A673 (cell line): ENCODE measurements around the gene RNF213. TPM values are rescaled to one million over a fixed set of nuclear protein-coding genes. Genes with fewer than 3 reads are reported as not detected.

Experiments
- BruUV-seq: library from RNA; stranded (reverse); fragments of 400-500 nt; replicated peaks from 2 replicates; lab custom pipeline; 2021; lab: Mats Ljungman, UMichigan
- CTCF ChIA-PET: fragments of 300-600 bp; sonication (Branson Sonifier 250); formaldehyde crosslinking; loops from one replicate; lab custom pipeline; 2022; ENCODE audit warnings: antibody characterized with exemption; lab: Charles Lee
- POLR2A ChIA-PET: fragments of 300-600 bp; sonication (Branson Sonifier 250); formaldehyde crosslinking; loops from one replicate; lab custom pipeline; 2022; ENCODE audit warnings: antibody characterized with exemption; ENCODE audit not compliant: low non-redundant PET; lab: Charles Lee
- DNase-seq: peaks from one replicate; pipeline ENCODE4 v3.0.0-alpha.2; 2015; ENCODE audit warnings: low spot score
- H3K27ac ChIP-seq: fragments of 200-600 bp; sonication (generic); 2 replicates; pipeline ENCODE4 v1.5.1; 2016; ENCODE audit warnings: mixed run types, low read depth, mild to moderate bottlenecking, mixed read lengths, antibody characterized with exemption, low read length; ENCODE audit not compliant: poor library complexity, severe bottlenecking
- H3K27me3 ChIP-seq: fragments of 200-600 bp; sonication (generic); replicated peaks from 2 replicates; pipeline ENCODE4 v1.6.1; 2017; ENCODE audit warnings: mixed run types, low read depth, mild to moderate bottlenecking, mixed read lengths, antibody characterized with exemption, low read length; ENCODE audit not compliant: insufficient read depth, poor library complexity
- H3K36me3 ChIP-seq: fragments of 200-600 bp; sonication (generic); 2 replicates; pipeline ENCODE4 v1.6.1; 2016; ENCODE audit warnings: mixed run types, mild to moderate bottlenecking, mixed read lengths, antibody characterized with exemption, low read length; ENCODE audit not compliant: insufficient read depth, poor library complexity, severe bottlenecking
- H3K4me1 ChIP-seq: fragments of 200-600 bp; sonication (generic); 2 replicates; pipeline ENCODE4 v1.6.1; 2017; ENCODE audit warnings: mixed run types, mild to moderate bottlenecking, mixed read lengths, antibody characterized with exemption, low read length; ENCODE audit not compliant: insufficient read depth, poor library complexity, severe bottlenecking
- H3K4me3 ChIP-seq: fragments of 200-600 bp; sonication (generic); 2 replicates; pipeline ENCODE4 v1.5.1; 2016; ENCODE audit warnings: low read depth, mixed run types, mild to moderate bottlenecking, mixed read lengths, low read length; ENCODE audit not compliant: poor library complexity, severe bottlenecking
- H3K9me3 ChIP-seq: fragments of 200-600 bp; sonication (generic); 2 replicates; pipeline ENCODE4 v1.6.1; 2016; ENCODE audit warnings: mixed run types, low read depth, mild to moderate bottlenecking, mixed read lengths, antibody characterized with exemption, low read length; ENCODE audit not compliant: poor library complexity, severe bottlenecking
- EZH2 ChIP-seq: fragments of 200-600 bp; sonication (generic); IDR thresholded peaks from 2 replicates; pipeline ENCODE4 v1.6.1; 2017; ENCODE audit warnings: borderline replicate concordance, low read depth, mild to moderate bottlenecking, mixed read lengths, antibody characterized with exemption, low read length; ENCODE audit not compliant: poor library complexity, severe bottlenecking
- intact Hi-C: fragments of 100-400 bp; cut with micrococcal nuclease; formaldehyde crosslinking; loops from one replicate; pipeline ENCODE4 v1.10.0; 2022; ENCODE audit not compliant: unreplicated experiment
- total RNA-seq: library from RNA; stranded (reverse); gene quantifications from 2 replicates; pipeline ENCODE4 v1.2.3, GENCODE V29; 2021
- TF ChIP-seq, protein P1 (sequence below): fragments of 300-800, 200-600 bp; sonication (generic); conservative IDR thresholded peaks from 2 replicates; pipeline ENCODE4 v1.5.1; 2017; ENCODE audit warnings: low read depth, mild to moderate bottlenecking, antibody characterized with exemption, low read length, moderate library complexity, mixed read lengths

Gene RNF213
- total RNA-seq, 1 experiment from 2014 or later, result 78.0 TPM

DNA sequence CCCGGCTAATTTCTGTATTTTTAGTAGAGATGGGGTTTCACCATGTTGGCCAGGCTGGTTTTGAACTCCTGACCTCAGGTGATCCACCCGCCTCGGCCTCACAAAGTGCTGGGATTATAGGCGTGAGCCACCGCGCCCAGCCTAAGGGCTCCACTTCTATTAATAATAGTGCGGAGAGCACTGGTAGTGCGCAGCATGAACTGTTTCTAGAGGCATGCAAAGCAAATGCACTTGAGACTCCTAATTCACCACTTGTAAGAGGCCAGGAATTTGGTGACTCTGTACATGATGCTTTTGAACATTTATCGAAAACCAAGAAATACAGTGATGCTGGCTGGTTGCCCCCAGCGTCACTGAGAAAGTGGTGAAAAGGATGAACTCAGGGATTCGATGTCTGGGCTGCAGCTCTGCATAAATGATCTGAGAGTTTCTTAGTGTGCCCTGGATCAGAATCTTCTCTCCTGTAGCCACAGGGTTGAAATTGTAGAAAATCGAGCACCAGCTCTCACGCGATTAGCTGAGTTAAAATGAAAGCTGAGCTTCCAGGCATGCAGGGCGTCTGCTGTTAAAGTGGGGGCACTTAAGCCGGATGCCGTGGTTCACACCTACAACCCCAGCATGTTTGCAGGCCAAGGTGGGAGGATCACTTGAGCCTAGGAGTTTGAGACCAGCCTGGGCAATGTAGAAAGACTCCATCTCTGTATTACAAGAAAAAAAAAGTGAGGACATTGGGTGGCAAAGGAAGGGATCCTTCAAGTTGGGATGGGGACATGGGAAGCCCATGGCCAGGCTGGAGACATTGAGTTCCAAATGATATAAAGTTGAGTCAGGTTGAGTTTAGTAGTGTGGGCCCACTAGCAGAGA, 4.8 kb downstream of the RNF213 start:
- Histone ChIP-seq H3K27ac (no peak overlapping the region), H3K4me3 (no peak overlapping the region), H3K9me3 (no peaks in the 10 kb centered on the region), H3K36me3 (peaks cover 7% of the 10 kb centered on the region), H3K27me3 (no peaks in the 10 kb centered on the region), H3K4me1 (peaks cover 20% of the 10 kb centered on the region)
- no peak for DNase-seq
- POLR2A ChIA-PET, result no interaction called here
- intact Hi-C loops, result no loop called here
- CTCF ChIA-PET, result no interaction called here
- no TSS peak for BruUV-seq
- no peak for TF ChIP-seq EZH2
- TF ChIP-seq, protein P1, sequence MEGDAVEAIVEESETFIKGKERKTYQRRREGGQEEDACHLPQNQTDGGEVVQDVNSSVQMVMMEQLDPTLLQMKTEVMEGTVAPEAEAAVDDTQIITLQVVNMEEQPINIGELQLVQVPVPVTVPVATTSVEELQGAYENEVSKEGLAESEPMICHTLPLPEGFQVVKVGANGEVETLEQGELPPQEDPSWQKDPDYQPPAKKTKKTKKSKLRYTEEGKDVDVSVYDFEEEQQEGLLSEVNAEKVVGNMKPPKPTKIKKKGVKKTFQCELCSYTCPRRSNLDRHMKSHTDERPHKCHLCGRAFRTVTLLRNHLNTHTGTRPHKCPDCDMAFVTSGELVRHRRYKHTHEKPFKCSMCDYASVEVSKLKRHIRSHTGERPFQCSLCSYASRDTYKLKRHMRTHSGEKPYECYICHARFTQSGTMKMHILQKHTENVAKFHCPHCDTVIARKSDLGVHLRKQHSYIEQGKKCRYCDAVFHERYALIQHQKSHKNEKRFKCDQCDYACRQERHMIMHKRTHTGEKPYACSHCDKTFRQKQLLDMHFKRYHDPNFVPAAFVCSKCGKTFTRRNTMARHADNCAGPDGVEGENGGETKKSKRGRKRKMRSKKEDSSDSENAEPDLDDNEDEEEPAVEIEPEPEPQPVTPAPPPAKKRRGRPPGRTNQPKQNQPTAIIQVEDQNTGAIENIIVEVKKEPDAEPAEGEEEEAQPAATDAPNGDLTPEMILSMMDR, result no peak

- intact Hi-C loops, result no loop called here
- peaks cover 16% of the 10 kb centered on the region for H3K4me1 ChIP-seq
- H3K27ac ChIP-seq, result no peak overlapping the region
- no TSS peak for BruUV-seq
- TF ChIP-seq, protein P1, result no peak
- TF ChIP-seq EZH2, result no peak
- ChIA-PET POLR2A (no interaction called here), CTCF (interaction anchor here (0.7 kb wide), 1 partner anchor 8 kb away, joined by 3 read pairs; no protein-coding TSS in a partner anchor)
- peaks cover 7% of the 10 kb centered on the region for H3K36me3 ChIP-seq
- H3K9me3 ChIP-seq, result no peaks in the 10 kb centered on the region
- no peak overlapping the region for H3K4me3 ChIP-seq
- no peaks in the 10 kb centered on the region for H3K27me3 ChIP-seq
- DNase-seq, result no peak
Observed at GRCh38 chr17:80267391-80267790, 6.7 kb downstream of the RNF213 start.

DNA sequence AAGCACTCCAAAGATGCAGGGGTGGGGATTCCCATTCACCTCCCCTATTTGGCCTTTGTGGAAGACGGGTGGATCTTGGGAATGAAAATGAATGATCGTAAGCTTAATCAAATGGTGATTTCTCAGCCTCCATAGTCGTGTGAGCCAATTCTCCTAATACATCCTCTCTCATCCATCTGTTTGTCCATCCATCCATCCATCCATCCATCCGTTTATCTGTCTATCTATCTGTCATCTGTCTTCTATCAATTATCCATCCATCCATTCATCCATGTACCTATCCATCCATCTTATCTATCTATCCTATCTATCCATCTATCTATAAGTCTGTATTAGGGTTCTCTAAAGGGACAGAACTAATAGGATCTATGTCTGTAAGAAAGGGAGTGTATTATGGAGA, 7.8 kb downstream of the RNF213 start:
- ChIA-PET POLR2A (no interaction called here), CTCF (no interaction called here)
- no peaks in the 10 kb centered on the region for H3K9me3 ChIP-seq
- peaks cover 6% of the 10 kb centered on the region for H3K4me1 ChIP-seq
- no TSS peak for BruUV-seq
- H3K36me3 ChIP-seq, result peaks cover 7% of the 10 kb centered on the region
- no peaks in the 10 kb centered on the region for H3K27me3 ChIP-seq
- no peak overlapping the region for H3K27ac ChIP-seq
- TF ChIP-seq EZH2, result no peak
- TF ChIP-seq, protein P1, result no peak
- H3K4me3 ChIP-seq, result no peak overlapping the region
- DNase-seq, result no peak
- intact Hi-C loops, result no loop called here
